SK-N-MC (cell line): ENCODE measurements around the gene CDKAL1.
"Not testable (repeated sequence)": the region's sequence is repeated elsewhere in the genome, so short reads cannot be mapped to it uniquely, and the experiment has no call there.

Experiments used
- DNase-seq: peaks from one replicate; pipeline ENCODE4 v3.0.0-alpha.2; 2011; ENCODE audit warnings: low read depth, low spot score
- H3K27ac ChIP-seq: fragments of 200-600 bp; sonication (generic); 2 replicates; pipeline ENCODE4 v1.5.1; 2016; ENCODE audit warnings: mixed run types
- H3K36me3 ChIP-seq: fragments of 200-600 bp; sonication (generic); 2 replicates; pipeline ENCODE4 v1.6.1; 2017; ENCODE audit warnings: antibody characterized with exemption, low read length, mixed read lengths; ENCODE audit not compliant: insufficient read depth
- H3K4me3 ChIP-seq: fragments of 200-600 bp; sonication (generic); 2 replicates; pipeline ENCODE4 v1.5.1; 2016
- H3K9ac ChIP-seq: fragments of 200-600 bp; sonication (generic); 2 replicates; pipeline ENCODE4 v1.8.0; 2017; ENCODE audit warnings: mixed run types, mixed read lengths; ENCODE audit not compliant: insufficient read length
- H3K9me3 ChIP-seq: fragments of 200-600 bp; sonication (generic); 2 replicates; pipeline ENCODE4 v1.6.1; 2017; ENCODE audit warnings: low read depth, mild to moderate bottlenecking, antibody characterized with exemption, low read length, moderate library complexity, mixed read lengths
- EZH2 ChIP-seq: fragments of 200-600 bp; sonication (generic); IDR thresholded peaks from one replicate; pipeline ENCODE4 v1.6.1; 2017; ENCODE audit warnings: antibody characterized with exemption
- FOXP2 ChIP-seq: optimal IDR thresholded peaks from 2 replicates; pipeline ENCODE3; 2011; ENCODE audit warnings: mild to moderate bottlenecking, moderate library complexity; ENCODE audit not compliant: insufficient read depth; ENCODE audit errors: extremely low read length, control extremely low read depth
- POLR2AphosphoS5 ChIP-seq: IDR thresholded peaks from 2 replicates; pipeline ENCODE4 v1.6.1; 2012; ENCODE audit warnings: mild to moderate bottlenecking, low read depth, low read length, borderline replicate concordance

Gene CDKAL1

GRCh38 chr6:20610636-20611370, 76.5 kb downstream of the CDKAL1 start:
- DNase-seq = no peak
- TF ChIP-seq FOXP2 (no peak), POLR2AphosphoS5 (no peak), EZH2 (no peak)
- Histone ChIP-seq H3K4me3 (no peak overlapping the region), H3K36me3 (no peaks in the 10 kb centered on the region), H3K9ac (no peak overlapping the region), H3K9me3 (no peaks in the 10 kb centered on the region), H3K27ac (no peak overlapping the region)

- not testable (repeated sequence) for H3K9ac ChIP-seq, H3K27ac ChIP-seq, H3K4me3 ChIP-seq, H3K36me3 ChIP-seq, H3K9me3 ChIP-seq, DNase-seq
Observed at GRCh38 chr6:20617537-20617936, 83.3 kb downstream of the CDKAL1 start.

- TF ChIP-seq EZH2 (no peak), POLR2AphosphoS5 (no peak), FOXP2 (no peak)
- no peak for DNase-seq
- Histone ChIP-seq H3K9ac (no peak overlapping the region), H3K36me3 (no peaks in the 10 kb centered on the region), H3K27ac (no peak overlapping the region), H3K9me3 (no peaks in the 10 kb centered on the region), H3K4me3 (no peak overlapping the region)
Observed at GRCh38 chr6:20620043-20620442, 85.8 kb downstream of the CDKAL1 start.

DNA sequence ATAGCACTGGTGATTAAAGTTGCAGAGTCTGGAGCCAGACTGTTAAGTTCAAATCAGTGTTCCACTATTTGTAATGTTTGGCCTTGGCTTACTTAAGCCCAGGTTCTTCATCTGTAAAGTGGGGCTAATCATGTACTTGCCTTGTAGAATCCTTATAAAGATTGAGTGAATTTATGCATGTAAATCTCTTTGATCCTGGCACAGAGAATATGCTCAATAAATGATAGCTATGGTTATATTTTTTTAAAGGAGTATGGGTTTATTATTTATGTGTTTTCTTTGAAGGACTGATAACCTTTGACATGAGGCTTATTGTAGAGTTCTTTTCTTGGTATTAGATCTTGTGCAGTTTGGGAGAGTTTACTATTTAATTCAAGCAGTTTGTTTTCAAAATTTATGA, 89.5 kb downstream of the CDKAL1 start:
- Histone ChIP-seq H3K9me3 (no peaks in the 10 kb centered on the region), H3K36me3 (no peaks in the 10 kb centered on the region), H3K27ac (no peak overlapping the region), H3K4me3 (no peak overlapping the region), H3K9ac (no peak overlapping the region)
- no peak for DNase-seq
- TF ChIP-seq FOXP2 = no peak
- no peak for TF ChIP-seq POLR2AphosphoS5
- no peak for TF ChIP-seq EZH2

- no peak for DNase-seq
- no peaks in the 10 kb centered on the region for H3K9me3 ChIP-seq
- H3K4me3 ChIP-seq = no peak overlapping the region
- H3K27ac ChIP-seq = no peak overlapping the region
- no peaks in the 10 kb centered on the region for H3K36me3 ChIP-seq
- H3K9ac ChIP-seq = no peak overlapping the region
- TF ChIP-seq FOXP2 (no peak), POLR2AphosphoS5 (no peak), EZH2 (no peak)
Observed at GRCh38 chr6:20626165-20626564, 91.9 kb downstream of the CDKAL1 start.

- Histone ChIP-seq H3K36me3 (no peaks in the 10 kb centered on the region; the same call in 1 of the 2 replicates), H3K9me3 (no peaks in the 10 kb centered on the region), H3K27ac (no peak overlapping the region), H3K9ac (no peak overlapping the region), H3K4me3 (no peak overlapping the region)
- no peak for DNase-seq
- TF ChIP-seq EZH2 (no peak), FOXP2 (no peak), POLR2AphosphoS5 (no peak)
Observed at GRCh38 chr6:20629509-20629908, 95.3 kb downstream of the CDKAL1 start.

DNA sequence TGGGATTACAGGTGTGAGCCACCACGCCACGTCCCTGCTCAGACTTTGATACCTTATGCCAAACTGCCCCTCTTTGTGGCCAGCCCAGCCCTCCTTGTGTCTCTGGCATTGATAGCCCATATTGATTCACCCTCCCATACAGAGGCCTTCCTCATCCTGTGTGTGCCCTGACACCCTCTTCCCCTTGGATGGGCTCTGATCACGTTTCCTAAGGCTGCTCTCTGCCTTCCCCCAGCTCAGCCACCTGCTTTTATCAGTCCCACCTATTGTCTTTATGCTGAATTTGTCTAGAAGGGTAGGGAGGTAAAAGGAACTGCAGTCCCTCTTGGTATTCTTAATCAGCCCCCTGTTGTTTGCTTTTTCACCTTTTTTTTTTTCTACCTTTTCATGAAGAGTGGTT, 95.9 kb downstream of the CDKAL1 start:
- TF ChIP-seq POLR2AphosphoS5 (no peak), EZH2 (no peak), FOXP2 (no peak)
- no peak for DNase-seq
- no peak overlapping the region for H3K27ac ChIP-seq
- no peak overlapping the region for H3K9ac ChIP-seq
- H3K9me3 ChIP-seq = no peaks in the 10 kb centered on the region
- H3K4me3 ChIP-seq = no peak overlapping the region
- H3K36me3 ChIP-seq = no peaks in the 10 kb centered on the region; the same call in 1 of the 2 replicates

GRCh38 chr6:20630617-20631548, 96.6 kb downstream of the CDKAL1 start:
- no peaks in the 10 kb centered on the region; the same call in 1 of the 2 replicates for H3K36me3 ChIP-seq
- H3K27ac ChIP-seq = no peak overlapping the region
- H3K9ac ChIP-seq = no peak overlapping the region
- DNase-seq = no peak
- no peak for TF ChIP-seq EZH2
- no peak for TF ChIP-seq FOXP2
- no peak for TF ChIP-seq POLR2AphosphoS5
- no peak overlapping the region for H3K4me3 ChIP-seq
- H3K9me3 ChIP-seq = no peaks in the 10 kb centered on the region

DNA sequence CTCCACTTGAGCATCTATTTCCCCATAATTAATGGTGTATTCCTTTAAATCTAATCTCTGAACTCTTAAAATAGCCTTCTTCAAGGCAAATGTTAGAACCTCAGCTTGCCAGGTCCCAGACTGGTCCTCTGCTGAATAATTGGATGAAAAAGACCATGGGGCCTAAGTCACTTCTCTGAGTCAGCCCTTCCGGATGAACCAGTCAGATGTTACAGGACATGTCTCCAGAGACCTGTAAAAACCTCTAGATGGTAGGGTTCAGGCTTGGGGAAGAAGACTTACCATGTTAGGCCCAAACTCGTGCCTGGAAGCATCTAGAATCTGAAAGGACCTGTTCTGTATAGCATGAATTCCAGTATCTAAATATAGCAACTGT, 97.3 kb downstream of the CDKAL1 start:
- H3K27ac ChIP-seq = no peak overlapping the region
- H3K36me3 ChIP-seq = no peaks in the 10 kb centered on the region; the same call in 1 of the 2 replicates
- no peaks in the 10 kb centered on the region for H3K9me3 ChIP-seq
- H3K4me3 ChIP-seq = no peak overlapping the region
- H3K9ac ChIP-seq = no peak overlapping the region
- no peak for DNase-seq
- TF ChIP-seq FOXP2 = no peak
- TF ChIP-seq POLR2AphosphoS5 = no peak
- TF ChIP-seq EZH2 = no peak
